ENCODE measurements around the gene CETN3.

CETN3 gene

DNA sequence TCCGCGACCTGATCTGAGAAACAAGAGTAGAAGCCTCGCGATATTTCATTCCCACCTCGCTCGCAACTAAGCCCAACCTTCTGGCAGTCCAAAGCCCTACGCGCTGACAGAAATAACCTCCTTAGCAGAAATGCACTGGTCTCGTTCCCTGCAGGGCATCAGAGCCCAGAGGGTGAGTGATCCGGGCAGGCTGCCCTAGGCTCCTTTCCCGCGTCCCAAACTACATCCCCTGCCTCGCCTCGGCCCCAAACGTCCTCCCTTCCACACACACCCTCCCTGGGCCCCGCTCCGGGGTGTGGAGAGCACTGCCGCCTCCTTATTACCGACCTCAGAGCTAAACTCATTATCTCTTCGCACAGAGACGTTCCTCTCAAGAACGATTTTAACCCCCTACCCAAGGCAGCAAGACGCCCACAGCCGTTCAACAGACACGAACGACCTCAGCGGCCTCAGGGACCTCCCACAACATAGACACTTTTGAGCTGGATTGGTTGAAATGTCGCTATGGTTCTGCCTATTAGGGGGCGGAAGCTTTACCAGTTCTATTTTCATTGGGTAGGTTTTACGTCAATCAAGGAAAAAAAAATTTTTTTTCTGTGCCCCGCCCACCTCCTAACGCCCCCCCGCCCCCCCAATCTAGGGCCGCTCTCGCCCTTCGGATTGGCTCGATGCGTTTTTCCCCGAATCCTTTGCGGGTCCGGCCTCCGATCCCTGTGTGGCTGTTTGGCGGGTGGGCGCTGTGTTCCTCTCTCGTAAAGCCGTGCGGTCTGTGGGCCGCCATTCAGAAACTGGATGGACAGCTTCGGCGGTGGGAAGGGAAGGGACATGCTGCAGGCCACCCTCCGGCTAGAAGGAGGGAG is at the start of gene CETN3:
Gene CETN3, minus strand, starts transcription at position 439 of the 860 bp plus-strand sequence. Its CDS starts 95 bp downstream, at position 344.
- Mint-ChIP-seq H3K9me3 (no peaks in the 10 kb centered on the region), H3K27ac (no peak within 1 kb of the TSS), H3K4me3 (no peak within 1 kb of the TSS), H3K27me3 (ENCODE audit: low read depth, poor library complexity) (peaks cover 3% of the 10 kb centered on the region), H3K36me3 (ENCODE audit: low read depth) (peaks cover 32% of the 10 kb centered on the region), H3K4me1 (peaks cover 40% of the 10 kb centered on the region)
- TF ChIP-seq, protein P1, sequence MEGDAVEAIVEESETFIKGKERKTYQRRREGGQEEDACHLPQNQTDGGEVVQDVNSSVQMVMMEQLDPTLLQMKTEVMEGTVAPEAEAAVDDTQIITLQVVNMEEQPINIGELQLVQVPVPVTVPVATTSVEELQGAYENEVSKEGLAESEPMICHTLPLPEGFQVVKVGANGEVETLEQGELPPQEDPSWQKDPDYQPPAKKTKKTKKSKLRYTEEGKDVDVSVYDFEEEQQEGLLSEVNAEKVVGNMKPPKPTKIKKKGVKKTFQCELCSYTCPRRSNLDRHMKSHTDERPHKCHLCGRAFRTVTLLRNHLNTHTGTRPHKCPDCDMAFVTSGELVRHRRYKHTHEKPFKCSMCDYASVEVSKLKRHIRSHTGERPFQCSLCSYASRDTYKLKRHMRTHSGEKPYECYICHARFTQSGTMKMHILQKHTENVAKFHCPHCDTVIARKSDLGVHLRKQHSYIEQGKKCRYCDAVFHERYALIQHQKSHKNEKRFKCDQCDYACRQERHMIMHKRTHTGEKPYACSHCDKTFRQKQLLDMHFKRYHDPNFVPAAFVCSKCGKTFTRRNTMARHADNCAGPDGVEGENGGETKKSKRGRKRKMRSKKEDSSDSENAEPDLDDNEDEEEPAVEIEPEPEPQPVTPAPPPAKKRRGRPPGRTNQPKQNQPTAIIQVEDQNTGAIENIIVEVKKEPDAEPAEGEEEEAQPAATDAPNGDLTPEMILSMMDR (IDR thresholded peaks at IDR 0.05): no peak
- DNase-seq: peak; percentile 91

DNA sequence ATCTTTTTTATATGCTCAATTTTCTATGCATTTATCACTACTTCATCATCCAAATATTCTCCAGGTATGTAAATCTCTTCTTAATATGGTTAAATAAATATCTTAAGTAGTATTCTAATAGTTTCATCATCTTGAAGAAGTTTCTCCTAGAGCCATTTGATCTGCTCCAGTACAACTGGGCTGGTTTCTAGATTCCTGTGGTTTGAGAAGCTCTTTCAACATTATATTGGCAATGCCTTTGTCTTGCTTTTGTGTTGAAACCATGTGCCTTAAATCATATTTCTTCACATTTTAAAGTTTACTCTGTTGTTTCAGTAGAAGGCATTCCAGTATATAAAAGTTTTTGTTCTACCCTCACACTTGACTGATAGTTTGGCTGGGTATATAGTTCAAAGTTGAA is 37.4 kb upstream of the CETN3 start:
- H3K4me1 Mint-ChIP-seq: no peaks in the 10 kb centered on the region
- H3K9me3 Mint-ChIP-seq: peaks cover 28% of the 10 kb centered on the region
- H3K4me3 Mint-ChIP-seq: no peak overlapping the region
- peaks cover 6% of the 10 kb centered on the region for H3K36me3 Mint-ChIP-seq (ENCODE audit: low read depth)
- TF ChIP-seq, protein P1 (IDR thresholded peaks at IDR 0.05): no peak
- H3K27ac Mint-ChIP-seq: no peak overlapping the region
- H3K27me3 Mint-ChIP-seq (ENCODE audit: low read depth, poor library complexity): no peaks in the 10 kb centered on the region
- DNase-seq: no peak

- Mint-ChIP-seq H3K27ac (peak overlapping the region; percentile 75), H3K27me3 (ENCODE audit: low read depth, poor library complexity) (no peaks in the 10 kb centered on the region), H3K36me3 (ENCODE audit: low read depth) (no peaks in the 10 kb centered on the region), H3K4me1 (peaks cover 20% of the 10 kb centered on the region), H3K4me3 (peak overlapping the region; percentile 84), H3K9me3 (peaks cover 7% of the 10 kb centered on the region)
- DNase-seq: no peak
- TF ChIP-seq, protein P1 (IDR thresholded peaks at IDR 0.05): no peak
These were observed 31.1 kb upstream of the CETN3 start for GRCh38 chr5:90440644-90441043.

- H3K36me3 Mint-ChIP-seq (ENCODE audit: low read depth): no peaks in the 10 kb centered on the region
- H3K4me1 Mint-ChIP-seq: peaks cover 22% of the 10 kb centered on the region
- H3K27me3 Mint-ChIP-seq (ENCODE audit: low read depth, poor library complexity): no peaks in the 10 kb centered on the region
- TF ChIP-seq, protein P1 (IDR thresholded peaks at IDR 0.05): no peak
- H3K27ac Mint-ChIP-seq: peak overlapping the region; percentile 33
- H3K4me3 Mint-ChIP-seq: no peak overlapping the region
- DNase-seq: no peak
- H3K9me3 Mint-ChIP-seq: no peaks in the 10 kb centered on the region
These were observed 28.5 kb upstream of the CETN3 start for GRCh38 chr5:90438100-90438499.

DNA sequence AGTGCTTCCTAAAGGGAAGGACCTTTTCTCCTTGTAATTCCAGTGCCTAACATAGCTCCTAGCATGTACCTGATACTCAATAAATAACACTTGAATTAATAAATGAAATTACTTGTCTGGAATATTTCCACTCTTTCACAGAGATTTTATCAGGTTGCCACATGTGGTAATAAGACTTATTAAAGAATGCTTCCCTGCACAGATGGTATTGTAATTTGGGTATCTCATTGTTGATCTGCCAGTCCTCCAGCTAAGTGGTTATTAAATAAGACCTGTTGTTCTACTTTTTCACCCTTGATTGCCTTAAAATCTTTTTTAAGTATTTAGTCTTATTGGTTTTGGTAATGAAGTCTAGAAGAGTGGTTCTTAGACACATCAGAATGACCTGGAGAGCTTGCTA is 28.1 kb upstream of the CETN3 start:
- Mint-ChIP-seq H3K9me3 (no peaks in the 10 kb centered on the region), H3K4me1 (peaks cover 25% of the 10 kb centered on the region), H3K27me3 (ENCODE audit: low read depth, poor library complexity) (no peaks in the 10 kb centered on the region), H3K36me3 (ENCODE audit: low read depth) (no peaks in the 10 kb centered on the region), H3K27ac (no peak overlapping the region), H3K4me3 (no peak overlapping the region)
- DNase-seq: no peak
- TF ChIP-seq, protein P1 (IDR thresholded peaks at IDR 0.05): no peak
